Glutamatergic neuron (in vitro differentiated cells): ENCODE measurements around the gene ACTR1B. TPM values are rescaled to one million over a fixed set of nuclear protein-coding genes. Genes with fewer than 3 reads are reported as not detected.

Experiments used
- DNase-seq: peaks from one replicate; pipeline ENCODE4 v3.0.0; 2022
- H3K27ac Mint-ChIP-seq: one replicate; pipeline ENCODE4 v1.8.0; 2020; ENCODE audit warnings: mild to moderate bottlenecking, mixed read lengths, inconsistent platforms; ENCODE audit not compliant: unreplicated experiment
- H3K27me3 Mint-ChIP-seq: one replicate; pipeline ENCODE4 v1.8.0; 2020; ENCODE audit warnings: mild to moderate bottlenecking, moderate library complexity, mixed read lengths, inconsistent platforms; ENCODE audit not compliant: unreplicated experiment
- H3K36me3 Mint-ChIP-seq: one replicate; pipeline ENCODE4 v1.8.0; 2020; ENCODE audit warnings: mild to moderate bottlenecking, mixed read lengths, inconsistent platforms; ENCODE audit not compliant: unreplicated experiment
- H3K4me1 Mint-ChIP-seq: one replicate; pipeline ENCODE4 v1.8.0; 2020; ENCODE audit warnings: mild to moderate bottlenecking, low read depth, mixed read lengths, inconsistent platforms; ENCODE audit not compliant: unreplicated experiment
- H3K4me3 Mint-ChIP-seq: one replicate; pipeline ENCODE4 v1.8.0; 2020; ENCODE audit warnings: mild to moderate bottlenecking, mixed read lengths, inconsistent platforms; ENCODE audit not compliant: unreplicated experiment
- H3K9me3 Mint-ChIP-seq: one replicate; pipeline ENCODE4 v1.8.0; 2020; ENCODE audit warnings: mild to moderate bottlenecking, moderate library complexity, mixed read lengths, inconsistent platforms; ENCODE audit not compliant: unreplicated experiment
- total RNA-seq: library from RNA; stranded (reverse); fragmentation: NEBNext Ultra II Directional; extraction: Animal tissue kit (Norgen Biotek cat#: 25700); gene quantifications from one replicate; pipeline ENCODE4 v1.2.1, GENCODE V29; 2021; ENCODE audit not compliant: unreplicated experiment
- TF ChIP-seq, protein P1 (sequence below): fragments of 200-600 bp; sonication (generic); IDR thresholded peaks from one replicate; pipeline ENCODE4 v1.5.0; 2021; ENCODE audit not compliant: partially characterized antibody, unreplicated experiment

Gene ACTR1B
- total RNA-seq, 1 donor from 2014 or later = 104 TPM

DNA sequence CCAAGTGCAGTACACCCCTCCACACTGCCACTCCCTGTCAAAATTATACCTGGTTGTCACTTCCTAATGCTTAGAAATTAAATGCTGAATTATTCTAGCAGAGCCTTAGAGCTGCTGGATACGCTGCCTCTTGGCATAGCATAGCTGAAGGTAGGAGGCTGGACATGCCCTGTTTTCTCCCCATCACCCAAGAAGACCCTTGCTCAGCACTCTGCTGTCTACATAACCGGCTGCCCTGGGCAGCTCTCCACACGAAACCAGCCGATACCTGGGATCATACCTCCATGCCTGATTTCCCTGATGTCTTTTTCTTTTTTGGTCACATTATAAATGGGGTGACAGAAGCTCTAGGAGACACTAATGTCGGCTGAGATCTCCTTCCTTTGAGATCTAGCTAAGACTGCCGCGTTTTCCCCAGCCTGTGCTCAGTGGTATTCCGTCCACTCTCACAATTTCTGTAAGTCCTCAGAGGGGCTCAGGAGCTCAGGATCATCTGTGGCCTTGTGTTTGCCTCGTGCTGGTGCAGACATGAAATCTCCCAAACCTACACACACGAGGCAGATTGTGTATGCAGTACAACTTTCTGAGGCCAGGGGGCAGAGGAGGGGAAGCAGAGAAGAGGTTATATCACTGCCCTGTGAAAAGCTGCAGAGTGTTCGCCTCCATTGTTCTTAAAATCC lies 36.1 kb upstream of the ACTR1B start:
- H3K4me1 Mint-ChIP-seq = peaks cover 20% of the 10 kb centered on the region
- H3K9me3 Mint-ChIP-seq = peaks cover 3% of the 10 kb centered on the region
- H3K4me3 Mint-ChIP-seq = no peak overlapping the region
- peak; percentile 82 for DNase-seq
- H3K27ac Mint-ChIP-seq = peak overlapping the region; percentile 68
- no peaks in the 10 kb centered on the region for H3K36me3 Mint-ChIP-seq
- TF ChIP-seq, protein P1, sequence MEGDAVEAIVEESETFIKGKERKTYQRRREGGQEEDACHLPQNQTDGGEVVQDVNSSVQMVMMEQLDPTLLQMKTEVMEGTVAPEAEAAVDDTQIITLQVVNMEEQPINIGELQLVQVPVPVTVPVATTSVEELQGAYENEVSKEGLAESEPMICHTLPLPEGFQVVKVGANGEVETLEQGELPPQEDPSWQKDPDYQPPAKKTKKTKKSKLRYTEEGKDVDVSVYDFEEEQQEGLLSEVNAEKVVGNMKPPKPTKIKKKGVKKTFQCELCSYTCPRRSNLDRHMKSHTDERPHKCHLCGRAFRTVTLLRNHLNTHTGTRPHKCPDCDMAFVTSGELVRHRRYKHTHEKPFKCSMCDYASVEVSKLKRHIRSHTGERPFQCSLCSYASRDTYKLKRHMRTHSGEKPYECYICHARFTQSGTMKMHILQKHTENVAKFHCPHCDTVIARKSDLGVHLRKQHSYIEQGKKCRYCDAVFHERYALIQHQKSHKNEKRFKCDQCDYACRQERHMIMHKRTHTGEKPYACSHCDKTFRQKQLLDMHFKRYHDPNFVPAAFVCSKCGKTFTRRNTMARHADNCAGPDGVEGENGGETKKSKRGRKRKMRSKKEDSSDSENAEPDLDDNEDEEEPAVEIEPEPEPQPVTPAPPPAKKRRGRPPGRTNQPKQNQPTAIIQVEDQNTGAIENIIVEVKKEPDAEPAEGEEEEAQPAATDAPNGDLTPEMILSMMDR = peak; percentile 78
- H3K27me3 Mint-ChIP-seq = no peaks in the 10 kb centered on the region

DNA sequence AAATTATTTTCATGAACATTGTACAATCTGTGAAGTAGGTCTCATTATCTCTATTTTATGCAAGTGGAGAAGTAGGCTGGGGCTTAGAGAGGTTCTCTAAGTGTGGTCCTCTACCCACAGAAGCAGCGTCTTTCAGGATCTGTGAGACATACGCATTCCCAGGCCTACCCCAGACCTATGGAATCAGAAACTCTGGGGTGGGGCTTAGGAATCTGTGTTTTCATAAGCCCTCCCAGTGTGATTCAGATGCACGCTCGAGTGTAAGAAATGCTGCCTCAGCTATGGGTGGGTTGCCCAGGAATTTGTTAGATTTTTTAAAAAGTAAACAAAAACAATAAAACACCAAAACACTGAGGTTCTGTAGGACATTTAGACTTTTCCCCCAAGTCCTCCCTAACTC lies 34.7 kb upstream of the ACTR1B start:
- no peaks in the 10 kb centered on the region for H3K36me3 Mint-ChIP-seq
- no peak overlapping the region for H3K27ac Mint-ChIP-seq
- TF ChIP-seq, protein P1 = no peak

GRCh38 chr2:97697252-97698235 lies 33.7 kb upstream of the ACTR1B start:
- TF ChIP-seq, protein P1 = peak; percentile 97
- Mint-ChIP-seq H3K4me3 (peak overlapping the region; percentile 16), H3K27ac (no peak overlapping the region), H3K36me3 (no peaks in the 10 kb centered on the region), H3K27me3 (no peaks in the 10 kb centered on the region), H3K9me3 (peaks cover 3% of the 10 kb centered on the region), H3K4me1 (peaks cover 20% of the 10 kb centered on the region)
- peak; percentile 94 for DNase-seq

More for the DNA sequence above, 34.7 kb upstream of the ACTR1B start:
- Mint-ChIP-seq H3K4me3 (no peak overlapping the region), H3K4me1 (peaks cover 20% of the 10 kb centered on the region), H3K27me3 (no peaks in the 10 kb centered on the region), H3K9me3 (peaks cover 3% of the 10 kb centered on the region)
- no peak for DNase-seq

GRCh38 chr2:97695744-97696143 lies 31.9 kb upstream of the ACTR1B start:
- TF ChIP-seq, protein P1 = no peak
- Mint-ChIP-seq H3K27me3 (no peaks in the 10 kb centered on the region), H3K27ac (no peak overlapping the region), H3K4me3 (no peak overlapping the region), H3K9me3 (peaks cover 3% of the 10 kb centered on the region), H3K36me3 (no peaks in the 10 kb centered on the region), H3K4me1 (peaks cover 16% of the 10 kb centered on the region)
- DNase-seq = no peak
